HG03575 (cell line): ENCODE results near the gene LMO4.

Source experiments
- ATAC-seq: cut with Tn5 transposase; IDR thresholded peaks from one replicate; pipeline ENCODE4 v1.9.1; 2021; ENCODE audit not compliant: unreplicated experiment, insufficient number of reproducible peaks, low FRiP score; ENCODE audit errors: extremely low read depth

Gene LMO4

GRCh38 chr1:87325982-87326738, 2.5 kb upstream of the LMO4 start:
- ATAC-seq: peak; percentile 23

- no peak for ATAC-seq
These were observed 1.1 kb upstream of the LMO4 start for GRCh38 chr1:87327376-87328271.

DNA sequence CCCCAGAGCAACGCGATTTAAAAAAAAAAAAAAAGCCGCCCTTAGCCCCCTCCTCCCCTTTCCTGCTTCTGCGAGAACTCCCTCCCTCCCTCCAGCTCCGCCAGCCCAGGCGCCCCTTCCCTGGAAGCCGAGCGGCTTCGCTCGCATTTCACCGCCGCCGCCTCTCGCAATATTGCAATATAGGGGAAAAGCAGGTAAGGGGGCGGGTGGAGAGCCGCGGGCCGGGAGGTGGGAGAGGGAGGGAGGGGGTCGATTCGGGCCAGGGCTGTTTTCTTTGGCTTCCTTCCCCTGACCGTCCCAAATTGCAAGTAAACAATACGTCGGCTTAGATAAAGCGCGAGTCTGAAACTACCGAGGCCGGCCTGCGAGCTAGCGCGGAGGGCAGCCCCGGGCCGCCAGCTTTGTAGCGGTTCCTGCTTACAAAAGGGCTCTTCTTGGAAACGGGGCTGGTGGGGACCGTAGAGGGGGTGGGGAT, 408 bp downstream of the LMO4 start:
- no peak for ATAC-seq

GRCh38 chr1:87329526-87330056, 911 bp downstream of the LMO4 start:
- ATAC-seq: no peak

DNA sequence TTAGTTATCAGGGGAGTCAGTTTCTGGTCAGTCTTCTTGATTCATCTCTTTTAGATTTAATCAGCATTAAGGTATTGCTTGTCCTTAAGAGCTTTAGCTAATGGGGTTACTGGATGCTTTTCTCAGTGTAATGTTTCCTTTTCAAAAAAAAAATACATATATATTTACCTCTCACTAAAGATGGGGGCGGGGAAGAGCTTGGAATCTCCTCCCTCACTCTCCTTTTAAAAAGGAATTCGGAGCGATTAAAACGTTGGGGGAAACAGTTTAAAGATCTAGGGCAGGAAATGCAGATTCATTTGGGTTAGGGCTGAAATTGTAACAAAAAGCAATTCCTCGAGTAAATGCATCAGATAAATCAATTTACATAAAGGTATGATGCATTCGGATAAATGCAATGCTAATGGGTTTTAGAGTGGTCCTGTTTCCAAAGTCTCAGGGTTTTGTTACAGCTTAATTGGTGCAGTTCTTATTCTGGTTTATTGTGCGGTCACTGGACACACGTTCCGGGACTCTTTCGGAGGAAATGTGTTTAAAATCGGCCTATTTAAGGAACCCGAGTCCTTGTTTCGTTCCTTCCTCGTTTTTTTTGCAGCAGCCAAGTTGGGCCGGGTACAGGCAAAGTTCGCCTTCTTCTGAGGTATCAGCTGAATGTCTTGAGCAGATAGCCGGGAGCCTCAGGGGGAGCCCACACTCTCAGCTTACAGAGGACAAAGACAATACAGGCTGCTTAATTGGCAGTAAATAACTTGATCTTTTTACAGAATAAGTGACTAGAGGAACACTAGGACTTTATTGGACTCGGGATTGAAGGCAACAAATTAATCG, 1.6 kb downstream of the LMO4 start:
- ATAC-seq: no peak

GRCh38 chr1:87330885-87331364, 2.2 kb downstream of the LMO4 start:
- no peak for ATAC-seq

DNA sequence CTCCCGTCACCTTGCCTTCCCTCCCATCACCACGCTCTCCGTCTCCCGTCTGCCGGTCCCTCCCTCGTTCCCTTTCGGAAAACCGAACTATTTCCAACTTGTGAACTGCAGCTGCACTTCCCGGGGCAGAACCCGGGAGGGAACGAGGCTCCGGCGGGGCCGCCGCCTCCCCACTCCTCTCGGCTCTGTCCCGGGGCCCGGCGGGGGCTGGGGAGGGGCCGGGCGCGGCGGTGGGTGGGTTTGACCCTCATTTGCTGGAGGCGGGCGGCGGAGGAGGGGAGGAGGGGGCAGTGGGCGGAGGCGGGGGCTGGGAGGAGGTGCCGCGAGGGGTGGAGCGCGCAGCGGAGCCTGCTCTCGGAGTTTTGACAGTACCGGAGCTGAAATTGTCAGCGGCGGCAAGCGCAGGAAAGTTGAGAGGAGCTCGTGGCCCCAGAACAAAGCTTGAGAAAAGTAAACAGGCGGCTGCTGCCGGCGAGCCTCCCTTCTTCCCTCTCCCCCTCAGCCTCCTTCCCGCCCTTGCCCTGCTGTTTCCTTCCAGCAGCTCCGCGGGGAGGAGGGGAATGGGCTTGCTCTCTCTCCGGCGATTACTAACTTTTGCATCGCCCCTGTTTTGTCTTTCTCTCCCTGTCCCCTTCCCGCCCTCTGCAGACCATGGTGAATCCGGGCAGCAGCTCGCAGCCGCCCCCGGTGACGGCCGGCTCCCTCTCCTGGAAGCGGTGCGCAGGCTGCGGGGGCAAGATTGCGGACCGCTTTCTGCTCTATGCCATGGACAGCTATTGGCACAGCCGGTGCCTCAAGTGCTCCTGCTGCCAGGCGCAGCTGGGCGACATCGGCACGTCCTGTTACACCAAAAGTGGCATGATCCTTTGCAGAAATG, 2.9 kb downstream of the LMO4 start:
- ATAC-seq: no peak

- no peak for ATAC-seq
These were observed 5.1 kb downstream of the LMO4 start for GRCh38 chr1:87333692-87334347.

GRCh38 chr1:87334351-87335174, 5.9 kb downstream of the LMO4 start:
- ATAC-seq: no peak

- ATAC-seq: no peak
These were observed 6.7 kb downstream of the LMO4 start for GRCh38 chr1:87335175-87335884.

DNA sequence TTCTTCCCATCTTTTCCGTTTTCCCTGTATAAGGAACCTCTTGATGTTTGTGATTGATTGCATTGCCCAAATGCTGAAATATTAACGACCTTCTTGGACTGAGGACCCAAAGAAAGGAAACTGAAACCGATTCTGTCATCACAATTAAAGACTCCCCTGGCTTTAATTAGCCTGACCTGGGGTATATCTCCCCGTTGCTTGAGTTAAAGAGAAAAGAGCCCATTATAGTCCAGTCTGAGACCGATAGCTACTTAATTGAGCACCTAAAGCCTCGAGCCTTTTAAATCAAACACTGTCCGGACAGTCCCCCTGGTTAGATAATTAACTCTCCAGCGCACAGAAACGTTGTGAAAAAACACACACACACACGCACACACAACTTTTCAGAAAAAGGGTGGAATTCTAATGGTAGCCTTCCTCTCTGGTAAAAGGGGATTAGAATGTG, 8.0 kb downstream of the LMO4 start:
- ATAC-seq: no peak

GRCh38 chr1:87337606-87338005, 8.9 kb downstream of the LMO4 start:
- ATAC-seq: no peak

GRCh38 chr1:87338566-87338965, 9.9 kb downstream of the LMO4 start:
- no peak for ATAC-seq

GRCh38 chr1:87344231-87344630, 15.6 kb downstream of the LMO4 start:
- ATAC-seq: no peak

GRCh38 chr1:87346130-87346814, 17.6 kb downstream of the LMO4 start:
- no peak for ATAC-seq
